ENCODE measurements around the gene CYP2R1.

GRCh38 chr11:14932447-14932846, 40.4 kb upstream of the CYP2R1 start:
- TF ChIP-seq CTCF (IDR thresholded peaks at IDR 0.05) (no peak), EP300 (IDR thresholded peaks at IDR 0.05) (no peak)

All from tibial nerve (tissue), 4 donors.